ENCODE data around the gene LRMDA.

The LRMDA gene

GRCh38 chr10:76328348-76328747, 896.9 kb downstream of the LRMDA start:
- POLR2A ChIA-PET, result no interaction called here
- CTCF ChIA-PET, result no interaction called here
- Histone ChIP-seq H3K9me3 (ENCODE audit: control insufficient read depth, insufficient read depth, low read depth, low read length) (no peaks in the 10 kb centered on the region), H3K4me3 (ENCODE audit: low read depth, low read length) (no peak overlapping the region), H3K27ac (ENCODE audit: extremely low read depth, low read depth, low read length) (no peak overlapping the region), H3K36me3 (ENCODE audit: control insufficient read depth in 2 of 2, insufficient read depth in 1 of 2, low read length in 2 of 2) (no peaks in the 10 kb centered on the region), H3K4me1 (ENCODE audit: control insufficient read depth, insufficient read depth, low read length) (peaks cover 4% of the 10 kb centered on the region; the same call in 1 of the 2 replicates)
- TF ChIP-seq ZNF843 (tag by site-specific recombination; IDR thresholded peaks at IDR 0.05), result no peak
- TF ChIP-seq ZNF292 (tag by site-specific recombination; IDR thresholded peaks at IDR 0.05; ENCODE audit: borderline replicate concordance, low read depth), result no peak
- TF ChIP-seq ATF2 (tag by site-specific recombination; IDR thresholded peaks at IDR 0.05; ENCODE audit: low read depth), result no peak
- TF ChIP-seq ZBTB26 (tag by site-specific recombination; optimal IDR thresholded peaks at IDR 0.05), result no peak
- TF ChIP-seq ZNF398 (tag by site-specific recombination; IDR thresholded peaks at IDR 0.05), result no peak
- TF ChIP-seq MEIS1 (CRISPR knock-in tag; IDR thresholded peaks at IDR 0.05; ENCODE audit: borderline replicate concordance), result no peak
- no peak for TF ChIP-seq HOXC10 (CRISPR knock-in tag; IDR thresholded peaks at IDR 0.05)
- TF ChIP-seq ZFP69B (tag by site-specific recombination; IDR thresholded peaks at IDR 0.05), result no peak
- TF ChIP-seq ZNF140 (tag by site-specific recombination; IDR thresholded peaks at IDR 0.05), result no peak
- no peak for TF ChIP-seq GLIS1 (tag by site-specific recombination; IDR thresholded peaks at IDR 0.05)
- no peak for TF ChIP-seq ZNF18 (tag by site-specific recombination; IDR thresholded peaks at IDR 0.05)

- CTCF ChIA-PET, result interaction anchor here (1.1 kb wide), 1 partner anchor 435 kb away, joined by 5 read pairs; no protein-coding TSS in a partner anchor
Measured at GRCh38 chr10:76329891-76330575, 898.6 kb downstream of the LRMDA start.

More at GRCh38 chr10:76329891-76330575, 898.6 kb downstream of the LRMDA start:
- no peak overlapping the region for H3K27ac ChIP-seq (ENCODE audit: extremely low read depth, low read depth, low read length)
- H3K4me3 ChIP-seq (ENCODE audit: low read depth, low read length), result no peak overlapping the region
- no peaks in the 10 kb centered on the region for H3K9me3 ChIP-seq (ENCODE audit: control insufficient read depth, insufficient read depth, low read depth, low read length)
- POLR2A ChIA-PET, result no interaction called here
- no peaks in the 10 kb centered on the region for H3K36me3 ChIP-seq (ENCODE audit: control insufficient read depth in 2 of 2, insufficient read depth in 1 of 2, low read length in 2 of 2)
- H3K4me1 ChIP-seq (ENCODE audit: control insufficient read depth, insufficient read depth, low read length), result no peaks in the 10 kb centered on the region
- TF ChIP-seq OVOL3 (tag by site-specific recombination; IDR thresholded peaks at IDR 0.05) (no peak), ZNF292 (tag by site-specific recombination; IDR thresholded peaks at IDR 0.05; ENCODE audit: borderline replicate concordance, low read depth) (no peak), INSM2 (tag by site-specific recombination; IDR thresholded peaks at IDR 0.05) (no peak), ZBTB20 (tag by site-specific recombination; IDR thresholded peaks at IDR 0.05) (no peak), ZNF660 (tag by site-specific recombination; IDR thresholded peaks at IDR 0.05) (no peak)
